Karpas-422 (cell line): ENCODE measurements around the gene PPP1R9B. TPM values are rescaled to one million over a fixed set of nuclear protein-coding genes. Genes with fewer than 3 reads are reported as not detected.

Experiments
- DNase-seq: peaks from one replicate; pipeline ENCODE4 v3.0.0-alpha.2; 2015
- H2AFZ ChIP-seq: fragments of 200-600 bp; sonication (generic); 2 replicates; pipeline ENCODE4 v1.6.1; 2014; ENCODE audit warnings: antibody characterized with exemption, low read length, mixed read lengths
- H3K27ac ChIP-seq: fragments of 200-600 bp; sonication (generic); 2 replicates; pipeline ENCODE4 v1.5.1; 2014; ENCODE audit warnings: mild to moderate bottlenecking, low read length, moderate library complexity
- H3K27me3 ChIP-seq: fragments of 200-600 bp; sonication (generic); 2 replicates; pipeline ENCODE4 v1.6.1; 2014; ENCODE audit warnings: low read length, mixed read lengths
- H3K36me3 ChIP-seq: fragments of 200-600 bp; sonication (generic); 2 replicates; pipeline ENCODE4 v1.6.1; 2014; ENCODE audit warnings: low read length, mixed read lengths; ENCODE audit not compliant: insufficient read depth
- H3K4me1 ChIP-seq: fragments of 200-600 bp; sonication (generic); 2 replicates; pipeline ENCODE4 v1.6.1; 2014; ENCODE audit warnings: mild to moderate bottlenecking, low read length, mixed read lengths
- H3K4me2 ChIP-seq: fragments of 200-600 bp; sonication (generic); 2 replicates; pipeline ENCODE4 v1.6.1; 2014; ENCODE audit warnings: low read length, low read depth, mild to moderate bottlenecking; ENCODE audit not compliant: poor library complexity, severe bottlenecking
- H3K4me3 ChIP-seq: fragments of 200-600 bp; sonication (generic); 2 replicates; pipeline ENCODE4 v1.5.1; 2014; ENCODE audit warnings: mild to moderate bottlenecking, antibody characterized with exemption, low read length, mixed read lengths
- H3K79me2 ChIP-seq: fragments of 200-600 bp; sonication (generic); 2 replicates; pipeline ENCODE4 v1.6.1; 2014; ENCODE audit warnings: mild to moderate bottlenecking, low read length, mixed read lengths
- H3K9ac ChIP-seq: fragments of 200-600 bp; sonication (generic); 2 replicates; pipeline ENCODE4 v1.6.0; 2014; ENCODE audit warnings: low read length
- H3K9me2 ChIP-seq: fragments of 200-600 bp; sonication (generic), shearing (Covaris generic); replicated peaks from 2 replicates; pipeline ENCODE4 v1.6.0; 2014; ENCODE audit warnings: mild to moderate bottlenecking, low read length, moderate library complexity; ENCODE audit not compliant: insufficient read depth
- H3K9me3 ChIP-seq: fragments of 300-700, 200-600 bp; sonication (generic); 2 replicates; pipeline ENCODE4 v1.6.1; 2014; ENCODE audit warnings: low read length, mixed read lengths
- H4K20me1 ChIP-seq: fragments of 200-600 bp; sonication (generic); 2 replicates; pipeline ENCODE4 v1.6.1; 2014; ENCODE audit warnings: mild to moderate bottlenecking, antibody characterized with exemption, low read length, low read depth; ENCODE audit not compliant: insufficient read depth
- total RNA-seq: library from RNA; depleted of rRNA; stranded (reverse); fragments of >200 nt; shearing (Covaris generic); gene quantifications from 2 replicates; pipeline ENCODE4 v1.2.3, GENCODE V29; 2014; ENCODE audit warnings: low replicate concordance

Gene PPP1R9B
- total RNA-seq, 1 experiment from 2014 or later = 41.0 TPM

DNA sequence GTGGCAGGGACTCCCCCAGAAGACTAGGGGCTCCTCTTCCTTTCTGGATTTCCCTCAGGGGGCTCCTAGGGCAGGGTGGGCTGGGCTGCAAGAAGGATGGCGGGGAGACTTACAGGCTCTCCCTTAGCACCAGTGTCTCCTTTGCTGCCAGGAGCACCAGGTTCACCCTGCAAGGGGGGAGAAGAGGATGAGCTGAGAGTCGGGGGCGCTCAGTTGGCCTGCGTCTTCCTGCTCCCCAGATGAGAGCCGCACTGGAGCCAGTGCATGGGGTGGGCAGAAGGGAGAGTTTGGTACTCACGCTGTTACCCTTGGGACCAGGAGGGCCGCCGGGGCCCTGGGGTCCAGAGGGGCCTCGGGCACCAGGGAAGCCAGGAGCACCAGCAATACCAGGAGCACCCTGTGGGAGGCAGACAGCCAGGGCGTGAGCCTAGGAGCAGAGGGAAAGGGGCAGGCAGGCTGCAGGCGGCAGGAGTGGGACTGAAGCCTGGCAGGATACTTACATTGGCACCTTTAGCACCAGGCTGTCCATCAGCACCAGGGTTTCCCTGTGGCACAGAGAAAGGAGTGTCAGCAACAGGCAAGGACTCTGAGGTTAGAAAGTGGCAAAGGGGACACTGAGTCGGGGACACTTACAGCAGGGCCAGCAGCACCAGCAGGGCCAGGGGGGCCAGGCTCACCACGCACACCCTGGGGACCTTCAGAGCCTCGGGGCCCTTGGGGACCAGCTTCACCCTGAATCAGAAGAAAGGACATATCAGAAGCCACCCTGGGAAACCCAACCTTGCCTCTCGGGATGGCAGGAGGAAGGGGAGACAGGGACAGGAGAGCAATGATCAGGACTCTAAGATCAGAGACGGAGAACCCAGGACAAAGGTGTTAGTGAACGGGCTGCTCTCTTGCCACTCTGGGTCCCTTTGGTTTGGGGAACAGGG is 44.7 kb upstream of the PPP1R9B start:
- Histone ChIP-seq H3K4me3 (no peak overlapping the region), H3K4me2 (no peak overlapping the region), H3K9me2 (no peaks in the 10 kb centered on the region), H3K4me1 (peaks cover 4% of the 10 kb centered on the region; the same call in 1 of the 2 replicates), H2AFZ (no peak overlapping the region), H3K27me3 (no peaks in the 10 kb centered on the region), H3K9ac (no peak overlapping the region), H3K9me3 (no peaks in the 10 kb centered on the region), H3K79me2 (no peaks in the 10 kb centered on the region), H3K36me3 (no peaks in the 10 kb centered on the region), H4K20me1 (no peaks in the 10 kb centered on the region), H3K27ac (no peak overlapping the region)
- no peak for DNase-seq

DNA sequence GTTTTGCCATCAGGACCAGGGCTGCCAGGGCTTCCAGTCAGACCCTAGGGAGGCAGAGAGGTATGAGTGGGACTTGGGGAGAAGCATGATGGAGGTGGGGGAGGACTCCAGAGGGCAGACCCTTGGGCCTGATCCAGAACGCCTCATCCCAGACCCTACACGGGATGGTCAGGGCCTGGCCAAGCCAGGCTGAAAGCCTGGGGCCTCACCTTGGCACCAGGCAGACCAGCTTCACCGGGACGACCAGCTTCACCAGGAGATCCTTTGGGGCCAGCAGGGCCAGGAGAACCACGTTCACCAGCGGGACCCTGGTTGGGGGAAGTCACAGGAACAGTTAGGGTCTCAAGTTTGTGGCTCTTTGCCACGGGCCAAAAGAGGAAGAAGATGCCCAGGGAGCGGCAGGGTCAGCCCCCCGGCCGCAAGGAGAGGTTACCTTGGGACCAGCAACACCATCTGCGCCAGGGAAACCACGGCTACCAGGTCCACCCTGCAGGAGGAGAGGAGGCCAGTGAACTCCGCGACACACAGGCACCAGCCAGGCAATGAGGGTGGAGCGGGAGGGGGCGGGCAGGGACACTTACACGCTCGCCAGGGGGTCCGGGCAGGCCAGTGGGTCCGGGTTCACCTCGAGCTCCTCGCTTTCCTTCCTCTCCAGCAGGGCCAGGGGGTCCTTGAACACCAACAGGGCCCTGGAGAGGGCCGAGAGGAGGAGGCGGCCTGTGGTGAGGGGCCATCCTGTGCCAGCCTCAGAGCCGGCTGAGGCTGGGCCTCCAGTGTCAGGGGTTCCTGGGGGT is 43.9 kb upstream of the PPP1R9B start:
- H2AFZ ChIP-seq = no peak overlapping the region
- no peak overlapping the region for H3K9ac ChIP-seq
- no peaks in the 10 kb centered on the region for H3K4me1 ChIP-seq
- no peaks in the 10 kb centered on the region for H4K20me1 ChIP-seq
- H3K79me2 ChIP-seq = no peaks in the 10 kb centered on the region
- H3K36me3 ChIP-seq = no peaks in the 10 kb centered on the region
- no peak overlapping the region for H3K27ac ChIP-seq
- H3K4me3 ChIP-seq = no peak overlapping the region
- H3K27me3 ChIP-seq = no peaks in the 10 kb centered on the region
- no peak for DNase-seq
- no peaks in the 10 kb centered on the region for H3K9me2 ChIP-seq
- H3K9me3 ChIP-seq = no peaks in the 10 kb centered on the region
- H3K4me2 ChIP-seq = no peak overlapping the region

DNA sequence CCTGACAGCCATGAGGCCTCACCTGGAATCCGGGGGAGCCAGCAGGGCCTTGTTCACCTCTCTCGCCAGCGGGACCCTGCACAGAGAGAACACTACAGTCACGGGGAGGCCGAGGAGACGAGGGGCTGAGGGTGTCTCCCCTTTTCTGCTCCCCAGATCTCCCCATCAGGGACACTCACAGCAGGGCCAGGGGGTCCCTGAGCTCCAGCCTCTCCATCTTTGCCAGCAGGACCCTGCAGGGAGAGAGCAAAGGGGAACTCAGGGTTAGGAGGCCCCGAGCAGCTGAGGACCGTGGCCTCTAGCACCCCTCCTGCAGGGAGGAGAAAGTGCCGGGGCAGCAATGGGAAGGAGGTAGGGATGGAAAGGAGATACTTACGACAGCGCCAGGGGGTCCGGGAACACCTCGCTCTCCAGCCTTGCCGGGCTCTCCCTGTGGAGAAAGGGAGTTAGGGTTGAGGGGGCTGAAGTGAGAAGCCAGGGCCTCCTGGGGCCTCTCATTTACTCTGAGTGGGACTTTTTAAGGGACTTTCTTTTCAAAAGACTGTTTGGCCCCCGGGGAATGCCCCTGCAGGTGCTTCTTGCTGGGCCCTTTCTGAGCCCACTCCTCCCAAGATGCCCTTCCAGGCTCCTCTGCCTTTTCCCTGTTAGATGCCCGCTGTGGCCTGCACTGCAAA is 42.3 kb upstream of the PPP1R9B start:
- no peak overlapping the region for H3K4me2 ChIP-seq
- no peak overlapping the region for H3K9ac ChIP-seq
- no peak for DNase-seq

DNA sequence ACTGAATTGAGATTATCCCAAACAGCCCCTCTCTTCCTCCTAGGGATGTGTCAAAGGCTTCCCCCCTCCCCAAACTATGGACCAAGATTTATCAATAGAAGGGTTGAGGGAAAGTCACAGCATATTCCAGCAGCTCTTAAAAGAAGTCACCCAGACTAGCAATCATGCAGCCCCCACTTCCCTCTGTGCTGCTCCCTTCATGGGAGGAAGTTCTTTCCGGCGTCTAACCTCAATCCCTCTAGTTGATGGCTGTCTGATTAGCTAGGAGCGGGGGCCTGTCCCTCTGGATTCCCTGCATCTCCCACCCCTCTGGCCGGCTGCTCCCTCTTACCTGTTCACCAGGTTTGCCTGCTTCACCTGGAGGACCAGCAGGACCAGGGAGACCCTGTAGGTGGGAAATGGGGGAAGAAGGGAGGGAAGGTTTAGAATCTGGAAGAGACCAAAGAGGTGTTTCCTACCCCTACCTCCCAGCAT is 41.7 kb upstream of the PPP1R9B start:
- Histone ChIP-seq H3K4me1 (no peaks in the 10 kb centered on the region), H2AFZ (no peak overlapping the region), H3K27ac (no peak overlapping the region), H3K9me3 (no peaks in the 10 kb centered on the region), H3K9me2 (no peaks in the 10 kb centered on the region), H3K4me3 (no peak overlapping the region), H3K36me3 (no peaks in the 10 kb centered on the region), H4K20me1 (no peaks in the 10 kb centered on the region), H3K79me2 (no peaks in the 10 kb centered on the region), H3K27me3 (no peaks in the 10 kb centered on the region), H3K4me2 (no peak overlapping the region), H3K9ac (no peak overlapping the region)
- no peak for DNase-seq

More for the DNA sequence above, 42.3 kb upstream of the PPP1R9B start:
- Histone ChIP-seq H3K27ac (no peak overlapping the region), H3K9me3 (no peaks in the 10 kb centered on the region), H3K27me3 (no peaks in the 10 kb centered on the region), H4K20me1 (no peaks in the 10 kb centered on the region), H3K4me1 (no peaks in the 10 kb centered on the region), H3K36me3 (no peaks in the 10 kb centered on the region), H2AFZ (no peak overlapping the region), H3K79me2 (no peaks in the 10 kb centered on the region), H3K9me2 (no peaks in the 10 kb centered on the region), H3K4me3 (no peak overlapping the region)

DNA sequence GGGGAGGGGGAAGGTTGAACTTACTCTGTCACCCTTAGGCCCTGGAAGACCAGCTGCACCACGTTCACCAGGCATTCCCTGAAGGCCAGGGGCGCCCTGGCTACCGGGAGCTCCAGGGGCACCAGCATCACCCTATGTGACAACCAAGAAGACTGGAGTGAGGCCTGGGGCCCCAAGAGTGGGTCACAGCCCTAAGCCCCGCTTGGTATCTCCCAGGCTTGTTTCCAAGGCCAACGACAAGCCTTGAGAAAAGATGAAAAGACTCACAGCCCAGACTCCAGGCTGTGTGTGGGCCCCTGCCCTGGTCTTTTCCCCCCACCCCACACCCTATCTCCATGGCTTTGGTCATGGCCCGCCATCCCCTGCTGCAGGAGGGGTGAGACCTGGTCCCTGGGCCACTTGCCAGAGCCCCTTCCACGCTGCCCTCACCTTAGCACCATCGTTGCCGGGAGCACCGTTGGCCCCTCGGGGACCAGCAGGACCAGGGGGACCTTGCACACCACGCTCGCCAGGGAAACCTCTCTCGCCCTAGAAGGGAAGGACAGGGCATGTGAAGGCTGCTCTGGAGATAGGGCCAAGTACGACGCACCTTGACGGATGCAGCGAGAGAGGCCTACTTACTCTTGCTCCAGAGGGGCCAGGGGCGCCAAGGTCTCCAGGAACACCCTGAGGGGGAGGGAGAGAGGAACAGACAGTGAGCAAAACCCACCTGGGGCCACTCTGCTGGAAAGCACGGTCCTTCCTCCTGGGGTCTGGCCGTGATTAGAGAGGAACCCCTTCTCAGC is 41.1 kb upstream of the PPP1R9B start:
- no peaks in the 10 kb centered on the region for H3K4me1 ChIP-seq
- H3K4me2 ChIP-seq = no peak overlapping the region
- no peaks in the 10 kb centered on the region for H4K20me1 ChIP-seq

DNA sequence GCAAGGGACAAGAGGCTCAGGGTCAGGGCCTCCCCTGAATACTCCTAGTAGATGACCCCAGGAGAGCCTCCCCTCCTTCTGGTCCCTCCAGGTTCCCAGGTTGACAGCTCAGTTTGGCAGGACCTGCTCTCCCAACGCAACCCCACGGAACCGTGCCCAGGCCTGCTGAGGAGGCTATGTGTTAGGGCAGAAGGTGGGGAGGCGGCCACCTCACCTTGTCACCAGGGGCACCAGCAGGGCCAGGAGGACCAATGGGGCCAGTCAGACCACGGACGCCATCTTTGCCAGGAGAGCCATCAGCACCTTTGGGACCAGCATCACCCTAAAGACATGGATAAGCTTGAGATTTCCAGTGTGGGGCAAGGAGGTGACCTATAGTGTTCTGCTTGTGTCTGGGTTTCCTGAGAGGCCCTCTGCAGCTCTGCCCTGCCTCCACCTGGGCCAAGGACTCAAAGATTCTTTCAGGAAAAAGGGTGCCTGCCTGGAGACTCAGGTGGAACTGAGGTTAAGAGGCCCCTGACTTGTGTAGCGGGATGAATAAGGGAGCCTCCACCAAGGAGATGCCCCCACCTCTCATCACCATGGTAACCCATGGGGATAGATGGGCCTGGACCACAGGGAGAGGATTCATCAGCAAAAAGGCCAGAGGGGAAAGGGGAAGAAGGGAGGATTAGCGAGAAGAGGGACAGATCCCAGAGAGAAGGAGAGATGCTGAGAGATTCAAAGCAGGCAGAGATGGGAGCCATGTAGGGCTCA is 40.3 kb upstream of the PPP1R9B start:
- H3K4me2 ChIP-seq = no peak overlapping the region
- no peaks in the 10 kb centered on the region for H4K20me1 ChIP-seq
- no peak overlapping the region for H3K9ac ChIP-seq
- no peak for DNase-seq
- H3K27me3 ChIP-seq = no peaks in the 10 kb centered on the region
- H3K4me3 ChIP-seq = no peak overlapping the region
- H3K27ac ChIP-seq = no peak overlapping the region
- H3K9me3 ChIP-seq = no peaks in the 10 kb centered on the region
- no peaks in the 10 kb centered on the region for H3K9me2 ChIP-seq
- no peak overlapping the region for H2AFZ ChIP-seq
- H3K36me3 ChIP-seq = no peaks in the 10 kb centered on the region
- no peaks in the 10 kb centered on the region for H3K4me1 ChIP-seq
- H3K79me2 ChIP-seq = no peaks in the 10 kb centered on the region

More for the DNA sequence above, 41.1 kb upstream of the PPP1R9B start:
- H3K9me2 ChIP-seq = no peaks in the 10 kb centered on the region
- no peak overlapping the region for H3K9ac ChIP-seq
- DNase-seq = no peak
- H3K79me2 ChIP-seq = no peaks in the 10 kb centered on the region
- no peak overlapping the region for H3K4me3 ChIP-seq
- H2AFZ ChIP-seq = no peak overlapping the region
- no peaks in the 10 kb centered on the region for H3K27me3 ChIP-seq
- H3K36me3 ChIP-seq = no peaks in the 10 kb centered on the region
- H3K27ac ChIP-seq = no peak overlapping the region
- no peaks in the 10 kb centered on the region for H3K9me3 ChIP-seq

DNA sequence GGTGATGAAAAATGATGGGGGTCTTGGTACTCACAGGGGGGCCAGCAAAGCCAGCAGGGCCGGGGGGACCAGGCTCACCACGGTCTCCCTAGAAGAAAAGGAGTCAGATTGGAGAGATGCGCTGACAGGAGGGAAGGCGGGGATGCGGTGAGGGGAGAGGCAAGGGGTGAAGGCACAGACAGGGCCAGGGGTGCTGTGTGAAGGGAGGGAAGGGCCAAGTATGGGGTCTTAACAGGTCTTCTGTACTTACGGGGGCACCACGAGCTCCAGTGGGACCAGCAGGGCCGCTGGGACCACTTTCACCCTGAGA is 39.8 kb upstream of the PPP1R9B start:
- H3K27me3 ChIP-seq = no peaks in the 10 kb centered on the region
- H3K9ac ChIP-seq = no peak overlapping the region
- H3K4me3 ChIP-seq = no peak overlapping the region
- no peaks in the 10 kb centered on the region for H3K4me1 ChIP-seq
- H3K4me2 ChIP-seq = no peak overlapping the region
- H3K9me3 ChIP-seq = no peaks in the 10 kb centered on the region
- no peaks in the 10 kb centered on the region for H3K79me2 ChIP-seq
- DNase-seq = no peak
- no peak overlapping the region for H2AFZ ChIP-seq
- no peaks in the 10 kb centered on the region for H3K36me3 ChIP-seq
- no peaks in the 10 kb centered on the region for H3K9me2 ChIP-seq
- H3K27ac ChIP-seq = no peak overlapping the region
- no peaks in the 10 kb centered on the region for H4K20me1 ChIP-seq
